Vagina (tissue), 2 donors: ENCODE measurements around the gene CAMK2A.

Source experiments
- CTCF ChIP-seq, 3 experiments: fragments of 450-650 bp in 2 of 3; fragments of 200-600 bp in 1 of 3; sonication (generic) in 1 of 3; IDR thresholded peaks; one replicate each; pipeline ENCODE4 v1.5.1; 2017 to 2019; ENCODE audit warnings: antibody characterized with exemption in 3 of 3, mild to moderate bottlenecking in 2 of 3, moderate library complexity in 2 of 3
- POLR2A ChIP-seq, 2 donors: fragments of 450-650 bp; IDR thresholded peaks; one replicate each; pipeline ENCODE4 v1.6.1; 2017; ENCODE audit warnings: antibody characterized with exemption in 2 of 2, mild to moderate bottlenecking in 2 of 2, moderate library complexity in 2 of 2
- POLR2AphosphoS5 ChIP-seq, 2 donors: sonication (generic); formaldehyde crosslinking; IDR thresholded peaks; one replicate each; pipeline ENCODE4 v1.9.0; 2017; ENCODE audit warnings: antibody characterized with exemption in 2 of 2, mild to moderate bottlenecking in 2 of 2, low read depth in 1 of 2; ENCODE audit not compliant: insufficient read depth in 1 of 2

GRCh38 chr5:150184990-150185912, 104.3 kb downstream of the CAMK2A start:
- TF ChIP-seq CTCF (IDR thresholded peaks at IDR 0.05) (no peak), POLR2A (IDR thresholded peaks at IDR 0.05) (no peak), POLR2AphosphoS5 (IDR thresholded peaks at IDR 0.05; ENCODE audit: insufficient read depth in 1 of 2, low read depth in 1 of 2) (no peak)
